ENCODE data around the gene PTPRG. TPM values are rescaled to one million over a fixed set of nuclear protein-coding genes. Genes with fewer than 3 reads are reported as not detected.

Gene PTPRG
- total RNA-seq, 1 experiment from 2014 or later = 11.7 TPM

- intact Hi-C loops (cut with micrococcal nuclease; ENCODE audit: unreplicated experiment) = no loop called here
- no TSS peak for BruUV-seq (replicated peaks)
- TF ChIP-seq CTCF (conservative IDR thresholded peaks at IDR 0.05; ENCODE audit: low read depth, low read length) = no peak
- no peak for TF ChIP-seq EZH2 (IDR thresholded peaks at IDR 0.05; ENCODE audit: borderline replicate concordance, low read depth, low read length, poor library complexity, severe bottlenecking)
These were observed 561.4 kb downstream of the PTPRG start for GRCh38 chr3:62122819-62123218.

DNA sequence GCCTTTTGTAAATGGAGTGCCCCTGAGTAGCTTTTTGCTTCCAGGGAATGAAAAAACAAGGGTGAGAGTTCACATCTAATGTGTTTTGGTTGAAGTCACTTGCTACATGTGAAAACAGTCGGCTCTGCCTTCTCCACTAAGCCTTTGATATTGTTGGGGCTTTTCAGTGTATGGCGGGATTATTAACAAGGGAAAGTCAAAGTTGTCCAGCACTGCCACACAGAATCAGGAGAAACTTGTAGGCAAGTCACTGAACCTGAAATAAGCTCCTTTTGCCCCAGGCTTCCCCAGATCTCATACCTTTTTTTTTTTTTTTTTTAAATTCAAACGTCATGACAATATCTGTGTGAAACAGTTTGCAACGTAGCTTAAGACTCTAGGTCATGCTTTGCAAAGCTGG lies 564.0 kb downstream of the PTPRG start:
- H3K4me3 ChIP-seq (ENCODE audit: low read depth, low read length, poor library complexity, severe bottlenecking) = no peak overlapping the region

More at GRCh38 chr3:62122819-62123218, 561.4 kb downstream of the PTPRG start:
- no peaks in the 10 kb centered on the region for H3K4me1 ChIP-seq (ENCODE audit: insufficient read depth, low read length, poor library complexity, severe bottlenecking)
- H3K9me3 ChIP-seq (ENCODE audit: low read depth, low read length, poor library complexity, severe bottlenecking) = no peaks in the 10 kb centered on the region
- POLR2A ChIA-PET (ENCODE audit: low non-redundant PET) = no interaction called here
- H3K4me3 ChIP-seq (ENCODE audit: low read depth, low read length, poor library complexity, severe bottlenecking) = no peak overlapping the region
- DNase-seq (ENCODE audit: low spot score) = no peak
- no peak overlapping the region for H3K27ac ChIP-seq (ENCODE audit: low read depth, low read length, poor library complexity, severe bottlenecking)
- CTCF ChIA-PET = no interaction called here
- no peaks in the 10 kb centered on the region for H3K36me3 ChIP-seq (ENCODE audit: insufficient read depth, low read length, poor library complexity, severe bottlenecking)
- no peaks in the 10 kb centered on the region for H3K27me3 ChIP-seq (replicated peaks; ENCODE audit: insufficient read depth, low read depth, low read length, poor library complexity)

DNA sequence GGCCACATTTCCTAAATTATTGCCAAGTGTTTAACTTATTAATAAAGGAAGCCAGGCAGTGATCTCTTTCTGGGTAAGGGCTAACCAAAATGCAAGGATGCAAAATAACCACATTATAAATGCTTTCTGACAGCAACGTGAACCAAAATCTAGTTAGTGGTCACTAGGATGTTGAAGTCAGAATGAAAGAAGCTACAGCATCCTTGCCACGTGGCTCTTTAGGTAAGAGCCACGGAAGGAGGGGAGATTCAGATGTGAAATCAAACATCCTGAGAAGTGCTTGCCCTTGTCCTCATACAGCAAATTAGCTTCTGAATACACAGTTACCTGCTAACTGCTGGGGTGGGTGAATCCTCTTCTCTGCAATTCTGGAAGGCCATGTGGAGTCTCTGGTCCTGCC lies 565.7 kb downstream of the PTPRG start:
- Histone ChIP-seq H3K27ac (ENCODE audit: low read depth, low read length, poor library complexity, severe bottlenecking) (no peak overlapping the region), H3K9me3 (ENCODE audit: low read depth, low read length, poor library complexity, severe bottlenecking) (no peaks in the 10 kb centered on the region), H3K4me3 (ENCODE audit: low read depth, low read length, poor library complexity, severe bottlenecking) (no peak overlapping the region), H3K27me3 (replicated peaks; ENCODE audit: insufficient read depth, low read depth, low read length, poor library complexity) (no peaks in the 10 kb centered on the region), H3K36me3 (ENCODE audit: insufficient read depth, low read length, poor library complexity, severe bottlenecking) (no peaks in the 10 kb centered on the region), H3K4me1 (ENCODE audit: insufficient read depth, low read length, poor library complexity, severe bottlenecking) (no peaks in the 10 kb centered on the region)
- intact Hi-C loops (cut with micrococcal nuclease; ENCODE audit: unreplicated experiment) = no loop called here
- no peak for TF ChIP-seq EZH2 (IDR thresholded peaks at IDR 0.05; ENCODE audit: borderline replicate concordance, low read depth, low read length, poor library complexity, severe bottlenecking)
- no peak for TF ChIP-seq CTCF (conservative IDR thresholded peaks at IDR 0.05; ENCODE audit: low read depth, low read length)
- no TSS peak for BruUV-seq (replicated peaks)
- ChIA-PET POLR2A (ENCODE audit: low non-redundant PET) (no interaction called here), CTCF (no interaction called here)
- DNase-seq (ENCODE audit: low spot score) = no peak

More for the DNA sequence above, 564.0 kb downstream of the PTPRG start:
- no peak for TF ChIP-seq EZH2 (IDR thresholded peaks at IDR 0.05; ENCODE audit: borderline replicate concordance, low read depth, low read length, poor library complexity, severe bottlenecking)
- no peak for TF ChIP-seq CTCF (conservative IDR thresholded peaks at IDR 0.05; ENCODE audit: low read depth, low read length)
- intact Hi-C loops (cut with micrococcal nuclease; ENCODE audit: unreplicated experiment) = no loop called here
- BruUV-seq (replicated peaks) = no TSS peak
- Histone ChIP-seq H3K27me3 (replicated peaks; ENCODE audit: insufficient read depth, low read depth, low read length, poor library complexity) (no peaks in the 10 kb centered on the region), H3K4me1 (ENCODE audit: insufficient read depth, low read length, poor library complexity, severe bottlenecking) (no peaks in the 10 kb centered on the region), H3K36me3 (ENCODE audit: insufficient read depth, low read length, poor library complexity, severe bottlenecking) (no peaks in the 10 kb centered on the region), H3K27ac (ENCODE audit: low read depth, low read length, poor library complexity, severe bottlenecking) (no peak overlapping the region), H3K9me3 (ENCODE audit: low read depth, low read length, poor library complexity, severe bottlenecking) (no peaks in the 10 kb centered on the region)
- POLR2A ChIA-PET (ENCODE audit: low non-redundant PET) = no interaction called here
- CTCF ChIA-PET = no interaction called here
- DNase-seq (ENCODE audit: low spot score) = no peak
